ENCODE results near the gene CCDC33.
A peak's percentile ranks its signal among the peaks of the same experiment; 100 is the strongest.

The CCDC33 gene

GRCh38 chr15:74364936-74365597, 128.9 kb downstream of the CCDC33 start:
- no peak for DNase-seq (ENCODE audit: low spot score)

- DNase-seq (ENCODE audit: low spot score): no peak
Measured at GRCh38 chr15:74365598-74366445, 129.7 kb downstream of the CCDC33 start.

DNA sequence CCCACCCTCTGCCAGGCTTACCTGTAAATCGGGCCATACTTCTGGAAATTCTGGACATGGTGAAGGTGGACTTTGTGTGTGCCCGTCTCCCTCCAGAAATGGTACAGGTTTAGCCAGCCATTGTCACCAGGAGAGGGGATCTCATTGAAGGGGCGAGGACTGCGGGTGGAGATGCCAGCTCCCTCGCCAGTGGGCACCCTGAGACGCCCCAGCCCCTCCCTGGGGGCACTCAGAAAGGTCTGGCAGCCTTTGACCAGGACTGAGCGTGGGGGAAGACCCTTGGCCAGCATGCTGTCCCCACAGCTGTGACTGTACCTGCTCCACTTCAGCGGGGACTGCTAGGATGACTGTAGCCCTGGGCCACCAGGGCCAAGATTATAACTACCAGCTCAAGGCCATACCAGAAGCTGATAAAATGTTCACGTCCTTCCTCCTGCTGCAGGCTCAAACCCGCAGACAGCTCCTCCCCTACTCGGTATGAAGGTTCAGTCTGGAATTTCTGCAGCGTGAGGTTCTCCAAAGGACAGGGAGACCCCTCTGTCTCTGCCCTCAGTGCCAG, 131.2 kb downstream of the CCDC33 start, which contains the start of gene CYP11A1:
CYP11A1 (minus strand) TSS at position 351 of the 559 bp plus-strand sequence; CDS start at position 290, 61 bp downstream.
- DNase-seq (ENCODE audit: low spot score): no peak

- DNase-seq (ENCODE audit: low spot score): no peak
Measured at GRCh38 chr15:74368121-74368520, 132.0 kb downstream of the CCDC33 start.

GRCh38 chr15:74369084-74369745, 133.1 kb downstream of the CCDC33 start:
- no peak for DNase-seq (ENCODE audit: low spot score)

- no peak for DNase-seq (ENCODE audit: low spot score)
Measured at GRCh38 chr15:74369756-74370155, 133.6 kb downstream of the CCDC33 start.

DNA sequence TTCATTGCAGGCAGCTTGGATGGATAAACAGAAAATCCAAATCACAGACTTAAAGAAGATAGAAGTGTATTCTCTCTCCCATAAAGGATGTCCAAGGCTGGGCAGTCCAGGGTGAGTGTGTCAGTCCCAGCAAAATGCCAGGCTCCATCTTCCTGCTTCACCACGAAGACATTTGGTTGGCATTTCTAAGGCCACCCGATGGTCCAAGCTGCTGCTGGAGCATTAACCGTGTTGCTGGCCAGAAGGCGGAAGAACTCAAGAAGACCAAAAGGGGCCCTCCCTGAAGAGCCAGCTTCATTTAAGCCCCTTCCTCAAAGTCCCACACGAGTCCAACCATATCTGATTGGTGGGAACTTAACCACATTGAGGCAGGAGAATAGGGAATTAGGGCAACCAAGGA, 134.3 kb downstream of the CCDC33 start:
- DNase-seq (ENCODE audit: low spot score): no peak

DNA sequence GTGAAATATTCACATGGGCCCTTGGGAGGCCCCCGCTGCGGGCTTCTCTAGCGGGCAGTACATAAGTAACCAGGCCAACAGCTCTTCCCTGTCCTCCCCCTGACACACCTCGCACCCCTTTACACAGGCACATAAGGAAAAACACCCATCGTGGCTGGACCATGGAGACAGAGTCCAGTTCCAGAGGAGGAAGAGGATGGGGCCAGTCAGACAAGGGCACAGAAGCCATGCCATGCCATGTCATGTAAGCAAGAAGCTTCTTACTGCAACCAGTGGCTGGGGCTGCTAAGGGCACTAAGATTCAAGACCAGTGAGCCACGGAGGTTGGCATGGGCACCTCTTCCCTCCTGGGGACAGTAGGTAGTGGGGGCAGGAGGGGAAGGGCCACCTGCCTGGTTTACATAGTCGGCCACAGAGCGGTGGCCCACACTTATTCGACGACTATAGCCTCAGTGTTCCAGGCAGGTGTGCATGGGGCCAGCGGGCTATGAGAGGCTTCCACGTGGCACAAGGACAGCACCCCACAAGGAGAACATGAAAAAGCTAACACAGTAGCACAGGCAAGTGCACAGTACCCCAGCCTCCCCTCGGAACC, 137.0 kb downstream of the CCDC33 start:
- no peak for DNase-seq (ENCODE audit: low spot score)

DNA sequence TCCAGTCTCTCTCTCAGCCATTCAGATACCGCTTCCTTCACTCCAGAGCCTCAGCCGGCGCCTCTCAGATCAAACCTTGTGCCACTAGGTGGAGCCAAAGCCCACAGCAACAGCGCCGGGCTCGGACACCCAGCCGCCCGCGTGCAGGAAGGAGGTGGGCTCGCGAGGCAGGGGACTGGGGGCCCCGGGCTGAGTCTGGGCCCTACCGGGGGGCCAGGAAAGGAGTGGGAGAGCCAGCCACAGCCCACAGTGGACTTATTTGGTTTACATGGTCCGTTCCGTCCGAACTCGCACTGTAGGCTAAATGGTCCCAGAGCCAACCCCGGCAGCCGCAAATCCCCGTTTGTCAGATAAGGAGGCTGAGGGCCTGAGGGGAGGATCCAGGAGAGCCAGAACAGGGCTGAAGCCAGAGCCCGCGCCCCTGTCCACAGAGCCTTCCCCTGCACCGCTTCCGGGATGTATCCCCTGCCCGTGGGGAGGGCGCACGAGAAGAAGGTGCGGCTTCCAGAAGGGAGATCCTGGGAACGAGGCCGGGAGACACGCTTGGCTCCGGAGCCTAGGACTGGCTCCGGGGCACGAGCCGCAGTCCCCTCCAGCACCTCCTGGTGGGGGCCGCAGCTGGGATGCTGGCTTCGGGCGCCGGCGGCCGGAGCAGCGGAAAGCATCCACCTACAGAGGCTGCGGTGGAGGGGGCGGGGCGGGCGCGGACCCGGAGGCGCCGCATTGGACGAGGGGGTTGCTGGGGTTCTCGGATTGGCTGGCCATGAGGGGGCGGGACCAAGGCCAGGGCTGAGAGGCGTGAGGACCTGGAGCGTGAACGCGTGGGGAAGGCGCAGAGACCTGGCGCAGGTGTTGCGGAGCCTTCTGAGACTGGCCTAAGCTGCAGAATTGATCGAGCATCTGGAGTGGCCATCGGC, 137.9 kb downstream of the CCDC33 start:
- peak; percentile 81 for DNase-seq (ENCODE audit: low spot score)

- DNase-seq (ENCODE audit: low spot score): no peak
Measured at GRCh38 chr15:74374648-74375302, 138.6 kb downstream of the CCDC33 start.

- peak; percentile 64 for DNase-seq (ENCODE audit: low spot score)
Measured at GRCh38 chr15:74375303-74375693, 139.2 kb downstream of the CCDC33 start.

DNA sequence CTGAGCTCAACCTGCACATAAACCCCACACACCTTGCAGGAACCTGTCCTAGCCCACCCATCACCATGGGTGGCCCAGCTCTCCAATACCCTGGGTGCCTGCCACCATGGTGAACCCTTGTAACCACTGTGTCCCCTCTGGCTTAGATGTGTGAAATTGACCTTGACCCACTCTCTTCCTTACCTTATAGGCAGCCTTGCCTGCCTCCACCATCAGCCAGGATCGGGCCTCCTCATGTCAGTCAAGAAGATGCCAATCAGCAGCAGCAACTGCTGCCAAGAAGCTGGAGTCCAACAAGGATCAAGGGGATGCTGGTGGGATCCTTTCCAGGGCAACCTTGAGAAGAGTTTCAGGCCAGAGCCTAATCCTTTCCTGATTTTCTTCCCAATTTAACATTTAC, 140.1 kb downstream of the CCDC33 start:
- DNase-seq (ENCODE audit: low spot score): no peak

DNA sequence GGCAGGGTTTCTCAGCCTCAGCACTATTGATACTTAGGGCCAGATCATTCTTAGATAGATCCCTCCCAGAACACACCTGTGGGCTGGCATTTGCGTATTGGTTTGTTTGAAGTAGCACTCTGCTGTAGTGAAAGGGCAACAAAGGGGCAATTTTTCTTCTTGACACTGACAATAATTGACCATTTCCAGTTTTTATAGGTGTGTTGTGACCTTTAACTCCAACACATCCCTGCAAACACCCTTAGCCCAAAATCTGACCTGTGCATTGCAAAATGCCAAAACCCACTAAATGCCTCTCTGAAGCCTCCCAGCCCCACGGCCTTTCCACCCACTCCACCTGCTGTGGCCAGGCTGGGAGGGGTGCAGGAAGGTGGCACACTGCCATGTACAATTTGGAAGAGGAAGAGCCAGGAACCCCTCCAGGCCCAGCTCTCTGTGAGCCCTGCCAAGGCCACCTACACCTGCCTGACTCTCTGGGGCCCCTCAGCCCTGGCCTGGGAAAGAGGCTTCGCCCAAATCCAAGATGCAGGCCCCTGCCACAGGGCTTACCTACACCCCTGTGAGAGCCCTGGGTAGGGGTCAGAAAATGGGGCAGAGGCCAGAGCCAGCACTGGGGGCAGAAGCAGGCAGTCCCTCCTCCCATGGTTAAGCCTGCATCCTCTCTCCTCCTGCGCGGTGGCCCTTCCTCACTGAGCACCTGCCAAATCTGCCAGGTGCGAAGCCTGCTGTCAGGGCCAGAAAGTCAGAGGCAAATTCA, 140.9 kb downstream of the CCDC33 start:
- DNase-seq (ENCODE audit: low spot score): no peak

DNA sequence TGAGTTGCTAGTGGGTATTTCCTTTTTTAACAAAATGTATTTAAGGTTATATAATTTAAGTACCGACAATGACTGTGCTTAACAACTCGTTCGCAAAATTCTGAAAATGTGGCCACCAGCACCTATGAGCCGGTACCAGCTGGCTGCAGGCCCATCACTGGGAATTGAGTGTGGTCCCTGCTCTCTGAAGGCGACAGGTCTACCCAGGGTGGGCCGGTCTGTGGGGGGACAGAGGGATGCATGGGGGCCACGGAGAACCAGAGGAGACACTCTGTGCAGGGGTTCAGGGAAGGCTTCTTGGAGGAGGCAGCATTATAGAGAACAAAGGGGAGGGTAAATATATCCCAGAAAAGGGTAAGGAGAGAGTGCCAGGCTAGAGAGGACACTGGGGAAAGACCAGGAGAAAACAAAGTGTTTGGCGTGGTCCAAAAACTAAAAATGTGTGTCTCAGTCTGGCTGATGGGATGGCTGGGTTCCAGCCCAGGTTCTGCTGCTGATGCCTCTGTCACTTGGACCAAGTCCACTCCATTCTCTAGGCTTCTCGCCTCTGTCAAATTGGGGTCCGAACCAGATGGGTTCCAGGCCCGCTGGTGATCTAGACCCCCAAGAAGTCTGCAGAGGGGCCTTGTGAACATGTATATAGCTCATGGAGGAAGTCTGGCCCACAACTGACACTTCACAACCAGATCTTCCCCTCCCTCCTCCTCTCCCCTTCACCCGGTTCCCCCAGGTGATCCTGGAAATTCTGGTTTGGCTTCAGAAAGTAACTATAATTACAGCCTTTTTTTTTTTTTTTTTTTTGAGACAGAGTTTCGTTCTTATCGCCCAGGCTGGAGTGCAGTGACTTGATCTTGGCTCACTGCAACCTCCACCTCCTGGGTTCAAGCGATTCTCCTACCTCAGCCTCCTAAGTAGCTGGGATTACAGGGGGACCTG, 142.0 kb downstream of the CCDC33 start:
- no peak for DNase-seq (ENCODE audit: low spot score)

DNA sequence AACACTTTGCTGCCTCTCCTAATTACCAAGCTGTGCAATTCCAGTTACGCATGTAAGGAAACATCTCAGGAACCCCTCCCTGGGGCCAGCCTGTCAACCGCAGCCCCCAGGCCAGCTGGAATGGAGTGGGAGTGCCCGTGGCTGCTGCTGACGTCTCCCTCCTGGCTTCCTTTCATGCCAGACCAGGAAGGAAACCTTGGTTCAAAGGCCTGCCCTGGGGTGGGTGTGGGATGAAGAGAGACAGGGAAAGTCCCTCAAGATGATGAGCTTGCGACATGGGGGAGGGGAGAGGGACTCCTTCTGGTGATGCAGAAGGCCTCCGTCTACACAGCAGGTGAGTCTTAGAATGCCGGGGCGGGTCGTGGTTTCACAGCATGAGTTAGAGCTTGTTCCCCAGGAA, 142.7 kb downstream of the CCDC33 start:
- DNase-seq (ENCODE audit: low spot score): no peak

DNA sequence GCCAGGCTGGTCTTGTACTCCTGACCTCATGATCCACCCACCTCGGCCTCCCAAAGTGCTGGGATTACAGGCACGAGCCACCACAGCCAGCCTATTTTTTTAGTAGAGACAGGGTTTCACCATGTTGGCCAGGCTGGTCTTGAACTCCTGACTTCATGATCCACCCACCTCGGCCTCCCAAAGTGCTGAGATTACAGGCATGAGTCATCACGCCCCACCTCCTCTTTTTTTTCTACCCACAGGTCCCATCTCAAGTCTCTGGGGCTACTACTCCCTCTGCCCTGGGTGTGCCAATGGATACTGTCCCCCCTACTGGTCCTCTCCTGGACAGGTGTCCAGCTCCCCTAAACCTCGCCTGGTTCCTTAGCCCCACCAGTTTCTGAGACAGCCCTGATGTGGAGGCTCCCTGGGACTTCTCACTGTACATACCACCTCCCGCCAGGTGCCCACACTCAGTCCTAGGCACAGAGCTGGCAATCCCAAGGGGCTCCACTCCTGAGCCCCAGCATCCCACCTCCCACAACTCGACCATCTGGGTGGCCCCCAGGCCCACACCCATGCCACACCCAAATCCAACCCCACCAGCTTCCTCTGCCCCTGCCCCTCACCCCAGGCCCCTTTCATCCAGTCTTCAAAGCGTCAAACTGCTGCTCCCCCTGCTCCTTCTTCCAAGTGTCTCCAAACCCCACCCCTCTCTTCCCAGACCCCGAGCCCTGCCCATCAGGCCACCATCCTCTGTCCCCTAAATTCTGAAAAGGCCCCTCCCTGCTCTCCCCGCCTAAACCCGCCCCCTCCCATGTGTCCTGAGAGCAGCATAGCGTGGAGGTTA, 144.4 kb downstream of the CCDC33 start:
- DNase-seq (ENCODE audit: low spot score): no peak

DNA sequence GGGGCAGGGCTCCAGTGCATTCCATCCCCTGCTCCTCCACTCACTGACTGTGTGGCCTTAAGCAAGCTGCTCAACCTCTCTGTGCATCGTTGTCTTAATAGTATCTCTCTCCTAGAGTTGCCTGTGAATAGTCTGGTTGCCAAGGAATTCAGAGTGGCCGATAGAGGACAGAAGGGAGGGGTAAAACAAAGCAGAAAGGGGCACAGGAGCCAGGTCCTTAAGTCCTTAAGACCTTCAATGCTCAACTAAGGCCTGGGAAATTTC, 145.0 kb downstream of the CCDC33 start:
- no peak for DNase-seq (ENCODE audit: low spot score)

DNA sequence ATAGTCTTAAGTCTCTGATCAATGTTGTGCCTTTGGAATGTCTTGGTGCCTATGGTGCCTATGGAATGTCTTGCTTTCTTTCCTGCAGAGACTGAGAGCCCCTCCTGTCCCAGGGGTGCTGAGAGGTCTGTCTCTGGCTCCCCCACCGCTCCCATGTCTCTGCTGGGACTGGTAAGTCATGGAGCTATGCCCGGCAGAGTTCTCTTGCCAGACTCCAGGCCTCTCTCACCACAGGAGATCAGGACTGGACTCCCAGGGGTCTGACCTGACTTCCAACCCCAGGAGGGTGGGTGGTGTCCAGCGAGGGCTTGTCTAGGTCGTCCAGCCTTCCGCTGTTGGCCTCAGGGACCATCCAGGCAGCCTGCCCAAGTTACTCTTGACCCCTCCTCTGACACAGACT, 145.4 kb downstream of the CCDC33 start:
- no peak for DNase-seq (ENCODE audit: low spot score)
